Keratinocyte (primary cell): Measurements from ENCODE around the gene SLC12A5. TPM values are rescaled to one million over a fixed set of nuclear protein-coding genes. Genes with fewer than 3 reads are reported as not detected.

Experiments
- DNase-seq: peaks from one replicate; pipeline ENCODE4 v3.0.0-alpha.2; 2011; ENCODE audit warnings: low read depth, missing footprints, low spot score
- FAIRE-seq: peaks from 2 replicates; lab custom pipeline; 2011; peaks lifted over from hg19 to GRCh38; lab: Jason Lieb, UNC
- H2AFZ ChIP-seq: 2 replicates; pipeline ENCODE4 v1.6.0; 2012; ENCODE audit warnings: low read length, control low read depth, inconsistent platforms; ENCODE audit not compliant: control insufficient read depth
- H3K27ac ChIP-seq: 2 replicates; pipeline ENCODE4 v1.5.1; 2011; ENCODE audit warnings: low read length; ENCODE audit not compliant: control insufficient read depth, insufficient read depth
- H3K27me3 ChIP-seq: 3 replicates; pipeline ENCODE4 v1.6.0; 2011; ENCODE audit warnings: low read length; ENCODE audit not compliant: control insufficient read depth, insufficient read depth; ENCODE audit errors: extremely low read depth
- H3K36me3 ChIP-seq, 2 experiments: 2 replicates in 1 of 2; 3 replicates in 1 of 2; pipeline ENCODE4 v1.5.1; 2011; ENCODE audit warnings: low read length in 2 of 2, mild to moderate bottlenecking in 1 of 2; ENCODE audit not compliant: control insufficient read depth in 2 of 2, insufficient read depth in 2 of 2; ENCODE audit errors: extremely low read depth in 1 of 2
- H3K4me1 ChIP-seq: 3 replicates; pipeline ENCODE4 v1.5.1; 2011; ENCODE audit warnings: low read length; ENCODE audit not compliant: control insufficient read depth, insufficient read depth; ENCODE audit errors: extremely low read depth
- H3K4me2 ChIP-seq: 3 replicates; pipeline ENCODE4 v1.6.0; 2011; ENCODE audit warnings: low read depth, low read length; ENCODE audit not compliant: control insufficient read depth, insufficient read depth; ENCODE audit errors: extremely low read depth
- H3K4me3 ChIP-seq, 3 experiments: fragments of 200-600 bp in 1 of 3; sonication (generic) in 1 of 3; 2 replicates in 2 of 3; 3 replicates in 1 of 3; pipeline ENCODE4 v1.5.1; 2011 to 2016; ENCODE audit warnings: low read length in 3 of 3, mild to moderate bottlenecking in 3 of 3, control low read depth in 2 of 3, inconsistent platforms in 1 of 3, low read depth in 1 of 3, mixed read lengths in 1 of 3, mixed run types in 1 of 3, moderate library complexity in 1 of 3; ENCODE audit not compliant: control insufficient read depth in 2 of 3, insufficient read depth in 2 of 3; ENCODE audit errors: extremely low read depth in 1 of 3
- H3K79me2 ChIP-seq: 2 replicates; pipeline ENCODE4 v1.6.0; 2012; ENCODE audit warnings: low read length; ENCODE audit not compliant: control insufficient read depth, insufficient read depth
- H3K9ac ChIP-seq: 3 replicates; pipeline ENCODE4 v1.6.0; 2011; ENCODE audit warnings: low read length; ENCODE audit not compliant: control insufficient read depth, insufficient read depth; ENCODE audit errors: extremely low read depth
- H3K9me1 ChIP-seq: 3 replicates; pipeline ENCODE4 v1.6.0; 2011; ENCODE audit warnings: low read length; ENCODE audit not compliant: control insufficient read depth, insufficient read depth; ENCODE audit errors: extremely low read depth
- H3K9me3 ChIP-seq: 2 replicates; pipeline ENCODE4 v1.5.1; 2012; ENCODE audit warnings: low read depth, low read length; ENCODE audit not compliant: control insufficient read depth
- H4K20me1 ChIP-seq: 3 replicates; pipeline ENCODE4 v1.6.0; 2011; ENCODE audit warnings: low read length; ENCODE audit not compliant: control insufficient read depth, insufficient read depth; ENCODE audit errors: extremely low read depth
- EZH2 ChIP-seq: IDR thresholded peaks from one replicate; pipeline ENCODE4 v1.6.1; 2012; ENCODE audit warnings: inconsistent platforms, mild to moderate bottlenecking, low read length, moderate library complexity
- dilution Hi-C: fragments of 300-500 bp; cut with MboI; formaldehyde crosslinking; loops from one replicate; pipeline ENCODE4 v1.7.0; 2020; ENCODE audit warnings: low sequenced_read_pairs; ENCODE audit not compliant: extremely low pct_ligation_motif_present
- polyA plus RNA-seq, 5 experiments: library from polyadenylated mRNA; depleted of rRNA in 3 of 5; stranded (reverse) in 3 of 5; stranded (forward) in 1 of 5; unstranded in 1 of 5; fragments of >200 nt; gene quantifications; 1 replicate in 1 of 5; 2 replicates in 3 of 5; 3 replicates in 1 of 5; pipeline versions ENCODE4 v1.2.1 to v1.2.3, GENCODE V29; 2011 to 2012; ENCODE audit warnings: missing spikeins in 2 of 5, low read depth in 1 of 5, low replicate concordance in 1 of 5
- TF ChIP-seq, protein P1 (sequence below), 3 experiments: IDR thresholded peaks in 1 of 3; conservative IDR thresholded peaks in 1 of 3; optimal IDR thresholded peaks in 1 of 3; 2 replicates in 2 of 3; 3 replicates in 1 of 3; pipeline versions ENCODE3 to v1.5.1; 2011; ENCODE audit warnings: low read length in 3 of 3, mild to moderate bottlenecking in 3 of 3, moderate library complexity in 2 of 3, control low read depth in 1 of 3, inconsistent platforms in 1 of 3; ENCODE audit not compliant: insufficient read depth in 2 of 3; ENCODE audit errors: extremely low read depth in 1 of 3

The SLC12A5 gene
- polyA plus RNA-seq, 1 donor (not counting 4 experiments of a cell fraction or from before 2014, with no cell fraction given), result not detected

DNA sequence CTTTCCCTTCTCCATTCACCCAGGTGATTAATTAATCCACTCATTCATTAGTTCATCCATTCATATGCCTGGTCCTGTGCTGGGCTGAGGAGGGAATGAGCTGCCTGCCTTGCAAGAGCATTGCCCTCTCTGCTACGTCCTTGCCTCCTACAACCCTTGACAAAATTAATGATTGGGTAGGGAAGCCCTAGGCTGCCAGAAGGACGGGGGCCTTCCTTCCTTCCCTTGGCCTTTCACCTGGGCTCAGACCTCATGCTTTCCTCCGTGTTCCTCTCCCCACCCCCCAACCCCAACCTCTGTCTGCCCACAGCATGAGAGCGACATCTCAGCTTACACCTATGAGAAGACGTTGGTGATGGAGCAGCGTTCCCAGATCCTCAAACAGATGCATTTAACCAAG, 25.6 kb downstream of the SLC12A5 start:
- Histone ChIP-seq H3K27ac (no peak overlapping the region), H3K36me3 (no peaks in the 10 kb centered on the region), H3K9me1 (peaks cover 2% of the 10 kb centered on the region), H3K27me3 (peaks cover 40% of the 10 kb centered on the region), H3K4me3 (no peak overlapping the region), H3K9ac (no peak overlapping the region), H4K20me1 (peaks cover 3% of the 10 kb centered on the region), H2AFZ (no peak overlapping the region), H3K4me1 (no peaks in the 10 kb centered on the region), H3K4me2 (no peak overlapping the region), H3K9me3 (no peaks in the 10 kb centered on the region), H3K79me2 (no peaks in the 10 kb centered on the region)
- TF ChIP-seq, protein P1, sequence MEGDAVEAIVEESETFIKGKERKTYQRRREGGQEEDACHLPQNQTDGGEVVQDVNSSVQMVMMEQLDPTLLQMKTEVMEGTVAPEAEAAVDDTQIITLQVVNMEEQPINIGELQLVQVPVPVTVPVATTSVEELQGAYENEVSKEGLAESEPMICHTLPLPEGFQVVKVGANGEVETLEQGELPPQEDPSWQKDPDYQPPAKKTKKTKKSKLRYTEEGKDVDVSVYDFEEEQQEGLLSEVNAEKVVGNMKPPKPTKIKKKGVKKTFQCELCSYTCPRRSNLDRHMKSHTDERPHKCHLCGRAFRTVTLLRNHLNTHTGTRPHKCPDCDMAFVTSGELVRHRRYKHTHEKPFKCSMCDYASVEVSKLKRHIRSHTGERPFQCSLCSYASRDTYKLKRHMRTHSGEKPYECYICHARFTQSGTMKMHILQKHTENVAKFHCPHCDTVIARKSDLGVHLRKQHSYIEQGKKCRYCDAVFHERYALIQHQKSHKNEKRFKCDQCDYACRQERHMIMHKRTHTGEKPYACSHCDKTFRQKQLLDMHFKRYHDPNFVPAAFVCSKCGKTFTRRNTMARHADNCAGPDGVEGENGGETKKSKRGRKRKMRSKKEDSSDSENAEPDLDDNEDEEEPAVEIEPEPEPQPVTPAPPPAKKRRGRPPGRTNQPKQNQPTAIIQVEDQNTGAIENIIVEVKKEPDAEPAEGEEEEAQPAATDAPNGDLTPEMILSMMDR (optimal IDR thresholded peaks at IDR 0.05 in 1 of 3, IDR thresholded peaks at IDR 0.05 in 1 of 3, conservative IDR thresholded peaks at IDR 0.05 in 1 of 3; ENCODE audit: extremely low read depth in 1 of 3, insufficient read depth in 2 of 3, low read length in 3 of 3), result no peak
- no peak for TF ChIP-seq EZH2
- dilution Hi-C loops, result no loop called here
- FAIRE-seq (no peak), DNase-seq (no peak)

DNA sequence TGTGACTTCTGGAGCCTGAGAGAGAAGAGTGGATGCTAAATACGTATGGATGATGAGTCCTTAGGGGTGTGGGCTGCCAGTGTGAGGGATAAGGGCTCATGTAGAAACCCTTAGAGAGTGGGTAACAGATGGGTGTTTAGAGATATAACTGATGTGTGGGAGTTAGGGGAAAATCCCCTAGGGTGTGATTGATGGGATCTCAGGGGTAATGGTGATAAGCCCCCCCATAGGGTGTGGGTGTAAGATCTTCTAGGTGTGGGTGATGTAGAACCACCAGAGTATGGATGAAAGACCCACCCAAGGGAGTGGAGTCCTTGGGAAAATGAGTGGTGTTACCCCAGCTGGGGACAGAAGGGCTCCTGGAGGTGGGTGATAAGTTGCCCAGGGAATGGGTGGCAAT, 26.3 kb downstream of the SLC12A5 start:
- peaks cover 2% of the 10 kb centered on the region for H3K9me1 ChIP-seq
- no peaks in the 10 kb centered on the region for H3K79me2 ChIP-seq
- H3K27me3 ChIP-seq, result peaks cover 38% of the 10 kb centered on the region
- no peak for FAIRE-seq
- DNase-seq, result no peak
- TF ChIP-seq, protein P1 (optimal IDR thresholded peaks at IDR 0.05 in 1 of 3, IDR thresholded peaks at IDR 0.05 in 1 of 3, conservative IDR thresholded peaks at IDR 0.05 in 1 of 3; ENCODE audit: extremely low read depth in 1 of 3, insufficient read depth in 2 of 3, low read length in 3 of 3), result no peak
- TF ChIP-seq EZH2, result no peak
- no peak overlapping the region for H3K4me2 ChIP-seq
- H4K20me1 ChIP-seq, result peaks cover 3% of the 10 kb centered on the region
- H3K36me3 ChIP-seq, result peaks cover 0 to 1% of the 10 kb centered on the region in 2 experiments
- no peaks in the 10 kb centered on the region for H3K4me1 ChIP-seq
- no peak overlapping the region for H3K27ac ChIP-seq
- H3K9ac ChIP-seq, result no peak overlapping the region
- H3K4me3 ChIP-seq, result no peak overlapping the region
- no peak overlapping the region for H2AFZ ChIP-seq
- no peaks in the 10 kb centered on the region for H3K9me3 ChIP-seq
- dilution Hi-C loops, result no loop called here
